Stimulated activated CD8-positive, alpha-beta memory T cell treated with anti-CD3 and anti-CD28 coated beads, Interleukin-7, amount 100 ng/mL, for 4 hours (primary cell): Measurements from ENCODE around the gene CCM2.
"Not testable (repeated sequence)": the region's sequence is repeated elsewhere in the genome, so short reads cannot be mapped to it uniquely, and the experiment has no call there.

Experiments
- DNase-seq, 2 donors: peaks; one replicate each; pipeline ENCODE4 v3.0.0-alpha.2; 2020; ENCODE audit warnings: low read depth in 2 of 2

CCM2 gene

GRCh38 chr7:44981035-44981706 lies 18.8 kb upstream of the CCM2 start:
- DNase-seq: no peak

- DNase-seq: no peak
Observed at GRCh38 chr7:44982535-44982923, 17.5 kb upstream of the CCM2 start.

GRCh38 chr7:44982970-44983369 lies 17.0 kb upstream of the CCM2 start:
- no peak for DNase-seq

GRCh38 chr7:44983742-44984477 lies 16.1 kb upstream of the CCM2 start:
- DNase-seq: no peak

GRCh38 chr7:44984478-44984758 lies 15.6 kb upstream of the CCM2 start:
- DNase-seq: no peak

GRCh38 chr7:44985033-44985695 lies 14.8 kb upstream of the CCM2 start:
- no peak for DNase-seq

GRCh38 chr7:44985900-44986217 lies 14.1 kb upstream of the CCM2 start:
- no peak for DNase-seq

GRCh38 chr7:44986218-44987053 lies 13.6 kb upstream of the CCM2 start:
- DNase-seq: peak; percentile 90 to 95

- DNase-seq: no peak
Observed at GRCh38 chr7:44987457-44987856, 12.5 kb upstream of the CCM2 start.

- no peak for DNase-seq
Observed at GRCh38 chr7:44987996-44988395, 12.0 kb upstream of the CCM2 start.

GRCh38 chr7:44988701-44989100 lies 11.3 kb upstream of the CCM2 start:
- DNase-seq: no peak

GRCh38 chr7:44989132-44989531 lies 10.9 kb upstream of the CCM2 start:
- no peak for DNase-seq

- DNase-seq: no peak
Observed at GRCh38 chr7:44990109-44991023, 9.6 kb upstream of the CCM2 start.

- not testable (repeated sequence) for DNase-seq
Observed at GRCh38 chr7:44992004-44992795, 7.8 kb upstream of the CCM2 start.

- no peak for DNase-seq
Observed at GRCh38 chr7:44994877-44995554, 5.0 kb upstream of the CCM2 start.

GRCh38 chr7:44995555-44996493 lies 4.2 kb upstream of the CCM2 start:
- DNase-seq: no peak

- no peak for DNase-seq
Observed at GRCh38 chr7:44998153-44998871, 1.7 kb upstream of the CCM2 start.
